ENCODE data around the gene PCDHA11.
"Not testable (repeated sequence)": the region's sequence is repeated elsewhere in the genome, so short reads cannot be mapped to it uniquely, and the experiment has no call there.

The PCDHA11 gene, protein sequence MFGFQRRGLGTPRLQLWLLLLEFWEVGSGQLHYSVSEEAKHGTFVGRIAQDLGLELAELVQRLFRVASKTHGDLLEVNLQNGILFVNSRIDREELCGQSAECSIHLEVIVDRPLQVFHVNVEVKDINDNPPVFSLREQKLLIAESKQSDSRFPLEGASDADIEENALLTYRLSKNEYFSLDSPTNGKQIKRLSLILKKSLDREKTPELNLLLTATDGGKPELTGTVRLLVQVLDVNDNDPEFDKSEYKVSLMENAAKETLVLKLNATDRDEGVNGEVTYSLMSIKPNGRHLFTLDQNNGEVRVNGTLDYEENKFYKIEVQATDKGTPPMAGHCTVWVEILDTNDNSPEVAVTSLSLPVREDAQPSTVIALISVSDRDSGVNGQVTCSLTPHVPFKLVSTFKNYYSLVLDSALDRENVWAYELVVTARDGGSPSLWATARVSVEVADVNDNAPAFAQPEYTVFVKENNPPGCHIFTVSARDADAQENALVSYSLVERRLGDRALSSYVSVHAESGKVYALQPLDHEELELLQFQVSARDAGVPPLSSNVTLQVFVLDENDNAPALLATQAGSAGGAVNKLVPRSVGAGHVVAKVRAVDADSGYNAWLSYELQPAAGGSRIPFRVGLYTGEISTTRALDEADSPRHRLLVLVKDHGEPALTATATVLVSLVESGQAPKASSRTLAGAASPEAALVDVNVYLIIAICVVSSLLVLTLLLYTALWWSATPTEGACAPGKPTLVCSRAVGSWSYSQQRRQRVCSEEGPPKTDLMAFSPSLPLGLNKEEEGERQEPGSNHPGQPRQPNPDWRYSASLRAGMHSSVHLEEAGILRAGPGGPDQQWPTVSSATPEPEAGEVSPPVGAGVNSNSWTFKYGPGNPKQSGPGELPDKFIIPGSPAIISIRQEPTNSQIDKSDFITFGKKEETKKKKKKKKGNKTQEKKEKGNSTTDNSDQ

DNA sequence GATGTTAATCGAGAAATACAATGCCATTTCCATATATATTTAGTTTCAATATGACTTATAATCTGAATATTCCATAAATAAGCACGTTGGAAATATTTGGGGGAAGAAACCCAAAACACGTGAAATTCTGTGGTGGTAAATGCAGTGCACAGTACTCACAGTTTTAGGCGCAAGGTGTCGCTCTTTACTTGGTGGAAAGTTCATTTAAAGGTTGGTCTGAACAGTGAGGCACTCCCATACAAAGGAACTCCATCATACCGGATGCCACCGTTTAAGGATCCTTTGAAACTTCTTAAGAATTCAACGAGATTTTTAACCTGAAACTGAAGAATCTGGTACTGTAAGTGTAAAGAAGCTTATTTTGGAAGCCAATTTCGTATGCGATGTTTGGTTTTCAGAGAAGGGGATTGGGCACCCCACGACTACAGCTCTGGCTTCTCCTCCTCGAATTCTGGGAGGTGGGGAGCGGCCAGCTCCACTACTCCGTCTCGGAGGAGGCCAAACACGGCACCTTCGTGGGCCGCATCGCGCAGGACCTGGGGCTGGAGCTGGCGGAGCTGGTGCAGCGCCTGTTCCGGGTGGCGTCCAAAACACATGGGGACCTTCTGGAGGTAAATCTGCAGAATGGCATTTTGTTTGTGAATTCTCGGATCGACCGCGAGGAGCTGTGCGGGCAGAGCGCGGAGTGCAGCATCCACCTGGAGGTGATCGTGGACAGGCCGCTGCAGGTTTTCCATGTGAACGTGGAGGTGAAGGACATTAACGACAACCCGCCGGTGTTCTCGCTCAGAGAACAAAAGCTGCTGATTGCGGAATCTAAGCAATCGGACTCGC, at the start of gene PCDHA11:
PCDHA11 (plus strand) TSS at position 237 of the 834 bp plus-strand sequence; CDS start at position 384, 147 bp downstream.
- DNase-seq: no peak

DNA sequence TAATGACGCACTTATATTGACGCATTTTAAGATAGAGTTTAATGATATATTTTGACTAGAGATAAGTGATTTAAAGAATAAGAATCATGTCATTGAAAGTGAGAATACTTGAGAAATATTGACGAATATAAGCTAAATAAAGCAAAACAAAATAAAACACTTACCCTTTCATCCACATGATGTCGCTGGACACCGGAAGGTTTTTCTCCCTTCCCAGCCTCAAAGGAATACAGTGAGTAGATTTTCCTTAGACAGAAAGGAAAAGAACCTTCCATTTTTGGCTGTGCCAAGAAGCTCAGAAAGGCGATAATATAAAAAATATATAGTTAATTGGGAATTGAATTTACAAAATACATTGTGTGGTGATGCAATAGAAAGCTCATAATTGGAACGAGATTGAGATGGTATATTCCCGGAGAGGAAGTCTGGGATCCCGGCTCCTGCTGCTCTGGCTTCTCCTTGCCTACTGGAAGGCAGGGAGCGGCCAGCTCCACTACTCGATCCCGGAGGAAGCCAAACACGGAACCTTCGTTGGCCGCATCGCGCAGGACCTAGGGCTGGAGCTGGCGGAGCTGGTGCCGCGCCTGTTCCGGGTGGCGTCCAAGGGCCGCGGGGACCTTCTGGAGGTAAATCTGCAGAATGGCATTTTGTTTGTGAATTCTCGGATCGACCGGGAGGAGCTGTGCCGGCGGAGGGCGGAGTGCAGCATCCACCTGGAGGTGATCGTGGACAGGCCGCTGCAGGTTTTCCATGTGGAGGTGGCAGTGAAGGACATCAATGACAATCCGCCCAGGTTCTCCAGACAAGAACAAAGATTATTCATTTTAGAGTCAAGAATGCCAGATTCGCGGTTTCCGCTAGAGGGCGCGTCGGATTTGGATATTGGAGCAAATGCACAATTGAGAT, 47.1 kb upstream of the PCDHA11 start, which contains the start of gene PCDHA5:
PCDHA5 (plus strand) TSS at position 239 of the 906 bp plus-strand sequence.
- DNase-seq: peak in 1 of 2 donors; percentile 27

DNA sequence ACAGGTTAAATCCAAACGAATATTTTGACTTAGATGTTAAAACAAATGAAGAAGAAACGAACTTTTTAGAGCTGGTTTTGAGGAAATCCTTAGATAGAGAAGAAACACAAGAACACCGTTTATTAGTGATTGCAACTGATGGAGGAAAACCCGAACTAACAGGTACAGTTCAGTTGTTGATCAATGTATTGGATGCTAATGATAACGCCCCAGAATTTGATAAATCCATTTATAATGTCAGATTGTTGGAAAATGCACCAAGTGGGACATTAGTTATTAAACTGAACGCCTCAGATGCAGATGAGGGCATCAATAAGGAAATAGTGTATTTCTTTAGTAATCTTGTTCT, 46.5 kb upstream of the PCDHA11 start:
- DNase-seq: no peak

DNA sequence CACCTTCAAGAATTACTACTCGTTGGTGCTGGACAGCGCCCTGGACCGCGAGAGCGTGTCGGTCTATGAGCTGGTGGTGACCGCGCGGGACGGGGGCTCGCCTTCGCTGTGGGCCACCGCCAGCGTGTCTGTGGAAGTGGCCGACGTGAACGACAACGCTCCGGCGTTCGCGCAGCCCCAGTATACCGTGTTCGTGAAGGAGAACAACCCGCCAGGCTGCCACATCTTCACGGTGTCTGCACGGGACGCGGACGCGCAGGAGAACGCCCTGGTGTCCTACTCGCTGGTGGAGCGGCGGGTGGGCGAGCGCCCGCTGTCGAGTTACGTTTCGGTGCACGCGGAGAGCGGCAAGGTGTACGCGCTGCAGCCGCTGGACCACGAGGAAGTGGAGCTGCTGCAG, 45.8 kb upstream of the PCDHA11 start:
- not testable (repeated sequence) for DNase-seq

DNA sequence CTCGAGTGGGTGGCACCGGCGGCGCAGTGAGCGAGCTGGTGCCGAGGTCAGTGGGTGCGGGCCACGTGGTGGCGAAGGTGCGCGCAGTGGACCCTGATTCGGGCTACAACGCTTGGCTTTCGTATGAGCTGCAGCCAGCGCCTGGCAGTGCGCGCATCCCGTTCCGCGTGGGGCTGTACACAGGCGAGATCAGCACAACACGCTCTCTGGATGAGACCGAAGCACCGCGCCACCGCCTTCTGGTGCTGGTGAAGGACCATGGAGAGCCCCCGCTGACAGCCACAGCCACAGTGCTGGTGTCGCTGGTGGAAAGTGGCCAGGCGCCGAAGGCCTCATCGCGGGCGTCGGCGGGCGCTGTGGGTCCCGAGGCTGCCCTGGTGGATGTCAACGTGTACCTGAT, 45.3 kb upstream of the PCDHA11 start:
- no peak for DNase-seq

DNA sequence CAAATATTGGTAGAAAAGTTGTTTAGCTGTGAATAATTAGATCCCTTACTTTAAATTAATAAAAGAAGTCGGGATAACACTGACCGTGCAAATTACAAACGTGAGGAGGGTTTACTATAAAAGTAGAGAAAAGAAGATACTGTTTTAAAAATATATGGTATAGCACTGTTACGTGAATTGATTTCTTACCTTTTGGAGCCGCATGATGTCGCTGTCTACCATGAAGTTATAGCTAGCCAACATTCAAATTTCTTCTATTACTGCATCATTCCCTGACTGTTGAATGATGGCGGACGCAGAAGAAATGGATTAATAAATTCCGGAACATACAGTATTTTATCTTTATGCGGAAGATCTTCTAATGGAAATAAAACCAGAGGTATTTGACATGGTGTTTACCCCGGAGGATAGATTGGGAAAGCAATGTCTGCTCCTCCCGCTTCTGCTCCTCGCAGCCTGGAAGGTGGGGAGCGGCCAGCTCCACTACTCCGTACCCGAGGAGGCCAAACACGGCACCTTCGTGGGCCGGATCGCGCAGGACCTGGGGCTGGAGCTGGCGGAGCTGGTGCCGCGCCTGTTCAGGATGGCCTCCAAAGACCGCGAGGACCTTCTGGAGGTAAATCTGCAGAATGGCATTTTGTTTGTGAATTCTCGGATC, 40.9 kb upstream of the PCDHA11 start, which contains the start of gene PCDHA6:
PCDHA6 (plus strand) TSS at position 257 of the 658 bp plus-strand sequence; CDS start at position 389, 132 bp downstream.
- DNase-seq: no peak

DNA sequence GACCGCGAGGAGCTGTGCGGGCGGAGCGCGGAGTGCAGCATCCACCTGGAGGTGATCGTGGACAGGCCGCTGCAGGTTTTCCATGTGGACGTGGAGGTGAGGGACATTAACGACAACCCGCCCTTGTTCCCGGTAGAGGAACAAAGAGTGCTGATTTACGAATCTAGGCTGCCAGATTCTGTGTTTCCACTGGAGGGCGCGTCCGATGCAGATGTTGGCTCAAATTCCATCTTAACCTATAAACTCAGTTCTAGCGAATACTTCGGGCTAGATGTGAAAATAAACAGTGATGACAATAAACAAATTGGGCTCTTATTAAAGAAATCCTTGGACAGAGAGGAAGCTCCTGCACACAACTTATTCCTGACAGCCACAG, 40.4 kb upstream of the PCDHA11 start:
- DNase-seq: no peak

DNA sequence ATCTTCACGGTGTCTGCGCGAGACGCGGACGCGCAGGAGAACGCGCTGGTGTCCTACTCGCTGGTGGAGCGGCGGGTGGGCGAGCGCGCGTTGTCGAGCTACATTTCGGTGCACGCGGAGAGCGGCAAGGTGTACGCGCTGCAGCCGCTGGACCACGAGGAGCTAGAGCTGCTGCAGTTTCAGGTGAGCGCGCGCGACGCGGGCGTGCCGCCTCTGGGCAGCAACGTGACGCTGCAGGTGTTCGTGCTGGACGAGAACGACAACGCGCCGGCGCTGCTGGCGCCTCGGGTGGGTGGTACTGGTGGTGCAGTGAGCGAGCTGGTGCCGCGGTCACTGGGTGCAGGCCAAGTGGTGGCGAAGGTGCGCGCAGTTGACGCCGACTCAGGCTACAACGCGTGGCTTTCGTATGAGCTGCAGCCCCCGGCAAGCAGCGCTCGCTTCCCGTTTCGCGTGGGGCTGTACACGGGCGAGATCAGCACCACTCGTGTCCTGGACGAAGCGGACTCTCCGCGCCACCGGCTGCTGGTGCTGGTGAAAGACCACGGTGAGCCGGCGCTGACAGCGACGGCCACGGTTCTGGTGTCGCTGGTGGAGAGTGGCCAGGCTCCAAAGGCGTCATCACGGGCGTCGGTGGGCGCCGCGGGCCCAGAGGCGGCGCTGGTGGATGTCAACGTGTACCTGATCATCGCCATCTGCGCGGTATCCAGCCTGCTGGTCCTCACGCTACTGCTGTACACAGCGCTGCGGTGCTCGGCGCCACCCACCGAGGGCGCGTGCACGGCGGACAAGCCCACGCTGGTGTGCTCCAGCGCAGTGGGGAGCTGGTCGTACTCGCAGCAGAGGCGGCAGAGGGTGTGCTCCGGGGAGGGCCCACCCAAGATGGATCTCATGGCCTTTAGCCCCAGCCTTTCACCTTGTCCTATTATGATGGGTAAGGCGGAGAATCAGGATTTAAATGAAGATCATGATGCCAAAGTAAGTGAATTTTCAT, 39.0 kb upstream of the PCDHA11 start:
- not testable (repeated sequence) for DNase-seq

DNA sequence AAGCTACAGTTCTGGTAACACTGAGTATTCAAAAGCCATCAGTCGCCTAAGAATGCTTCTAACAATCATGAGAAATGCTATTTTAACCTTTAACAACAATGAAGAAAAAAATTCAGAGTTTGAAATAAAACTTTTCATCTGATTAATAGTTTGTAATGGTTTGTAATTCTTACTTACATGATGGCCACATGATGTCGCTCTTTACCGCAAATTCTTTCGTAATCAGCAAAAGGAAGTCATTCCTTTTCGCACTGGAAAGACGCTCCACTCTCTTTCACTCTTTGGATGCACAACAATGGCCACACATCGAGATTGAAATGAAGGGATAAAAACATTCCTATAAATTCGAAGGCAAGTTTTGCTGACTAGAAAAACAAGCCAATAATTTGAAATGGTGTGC, 34.8 kb upstream of the PCDHA11 start, which contains the start of gene PCDHA7:
PCDHA7 (plus strand) TSS at position 277 of the 400 bp plus-strand sequence; CDS start at position 392, 115 bp downstream.
- no peak for DNase-seq

DNA sequence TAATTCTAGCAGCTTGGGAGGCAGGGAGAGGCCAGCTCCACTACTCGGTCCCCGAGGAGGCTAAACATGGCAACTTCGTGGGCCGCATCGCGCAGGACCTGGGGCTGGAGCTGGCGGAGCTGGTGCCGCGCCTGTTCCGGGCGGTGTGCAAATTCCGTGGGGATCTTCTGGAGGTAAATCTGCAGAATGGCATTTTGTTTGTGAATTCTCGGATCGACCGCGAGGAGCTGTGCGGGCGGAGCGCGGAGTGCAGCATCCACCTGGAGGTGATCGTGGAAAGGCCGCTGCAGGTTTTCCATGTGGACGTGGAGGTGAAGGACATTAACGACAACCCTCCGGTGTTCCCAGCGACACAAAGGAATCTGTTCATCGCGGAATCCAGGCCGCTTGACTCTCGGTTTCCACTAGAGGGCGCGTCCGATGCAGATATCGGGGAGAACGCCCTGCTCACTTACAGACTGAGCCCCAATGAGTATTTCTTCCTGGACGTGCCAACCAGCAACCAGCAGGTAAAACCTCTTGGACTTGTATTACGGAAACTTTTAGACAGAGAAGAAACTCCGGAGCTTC, 34.2 kb upstream of the PCDHA11 start:
- not testable (repeated sequence) for DNase-seq

DNA sequence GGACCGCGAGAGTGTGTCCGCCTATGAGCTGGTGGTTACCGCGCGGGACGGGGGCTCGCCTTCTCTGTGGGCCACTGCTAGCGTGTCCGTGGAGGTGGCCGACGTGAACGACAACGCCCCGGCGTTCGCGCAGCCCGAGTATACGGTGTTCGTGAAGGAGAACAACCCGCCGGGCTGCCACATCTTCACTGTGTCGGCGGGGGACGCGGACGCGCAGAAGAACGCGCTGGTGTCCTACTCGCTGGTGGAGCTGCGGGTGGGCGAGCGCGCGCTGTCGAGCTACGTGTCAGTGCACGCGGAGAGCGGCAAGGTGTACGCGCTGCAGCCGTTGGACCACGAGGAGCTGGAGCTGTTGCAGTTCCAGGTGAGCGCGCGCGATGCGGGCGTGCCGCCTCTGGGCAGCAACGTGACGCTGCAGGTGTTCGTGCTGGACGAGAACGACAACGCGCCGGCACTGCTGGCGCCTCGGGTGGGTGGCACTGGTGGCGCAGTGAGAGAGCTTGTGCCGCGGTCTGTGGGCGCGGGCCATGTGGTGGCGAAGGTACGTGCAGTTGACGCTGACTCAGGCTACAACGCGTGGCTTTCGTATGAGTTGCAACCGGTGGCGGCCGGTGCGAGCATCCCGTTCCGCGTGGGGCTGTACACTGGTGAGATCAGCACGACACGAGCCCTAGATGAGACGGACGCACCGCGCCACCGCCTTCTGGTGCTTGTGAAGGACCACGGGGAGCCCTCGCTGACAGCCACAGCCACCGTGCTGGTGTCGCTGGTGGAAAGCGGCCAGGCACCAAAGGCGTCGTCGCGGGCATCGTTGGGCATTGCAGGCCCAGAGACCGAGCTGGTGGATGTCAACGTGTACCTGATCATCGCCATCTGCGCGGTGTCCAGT, 32.9 kb upstream of the PCDHA11 start:
- DNase-seq: no peak

DNA sequence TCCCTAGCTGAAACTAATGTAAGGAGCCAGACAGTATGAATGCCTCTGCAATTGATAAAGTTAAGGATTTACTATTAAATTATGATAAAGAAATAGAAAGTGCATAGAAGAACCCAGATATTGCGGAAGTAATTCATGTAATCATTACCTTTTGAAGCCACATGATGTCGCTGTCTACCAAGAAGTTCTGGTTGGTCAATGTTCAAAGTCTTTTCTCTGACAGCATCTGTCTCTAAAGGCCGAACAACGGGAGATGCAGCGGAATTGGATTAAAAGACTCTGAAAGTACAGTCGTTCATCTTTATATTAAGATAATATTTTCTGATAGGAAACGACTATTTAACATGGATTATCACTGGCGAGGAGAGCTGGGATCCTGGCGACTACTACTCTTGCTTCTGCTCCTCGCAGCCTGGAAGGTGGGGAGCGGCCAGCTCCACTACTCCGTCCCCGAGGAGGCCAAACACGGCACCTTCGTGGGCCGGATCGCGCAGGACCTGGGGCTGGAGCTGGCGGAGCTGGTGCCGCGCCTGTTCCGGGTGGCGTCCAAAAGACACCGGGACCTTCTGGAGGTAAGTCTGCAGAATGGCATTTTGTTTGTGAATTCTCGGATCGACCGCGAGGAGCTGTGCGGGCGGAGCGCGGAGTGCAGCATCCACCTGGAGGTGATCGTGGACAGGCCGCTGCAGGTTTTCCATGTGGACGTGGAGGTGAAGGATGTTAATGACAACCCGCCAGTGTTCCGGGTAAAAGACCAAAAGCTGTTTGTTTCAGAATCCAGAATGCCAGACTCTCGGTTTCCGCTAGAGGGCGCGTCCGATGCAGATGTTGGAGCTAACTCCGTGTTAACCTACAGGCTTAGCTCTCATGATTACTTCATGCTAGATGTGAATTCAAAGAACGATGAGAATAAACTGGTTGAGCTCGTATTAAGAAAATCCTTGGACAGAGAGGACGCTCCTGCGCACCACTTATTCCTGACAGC, 27.5 kb upstream of the PCDHA11 start, which contains the start of gene PCDHA8:
PCDHA8 (plus strand) TSS at position 210 of the 985 bp plus-strand sequence; CDS start at position 345, 135 bp downstream.
- DNase-seq: no peak

DNA sequence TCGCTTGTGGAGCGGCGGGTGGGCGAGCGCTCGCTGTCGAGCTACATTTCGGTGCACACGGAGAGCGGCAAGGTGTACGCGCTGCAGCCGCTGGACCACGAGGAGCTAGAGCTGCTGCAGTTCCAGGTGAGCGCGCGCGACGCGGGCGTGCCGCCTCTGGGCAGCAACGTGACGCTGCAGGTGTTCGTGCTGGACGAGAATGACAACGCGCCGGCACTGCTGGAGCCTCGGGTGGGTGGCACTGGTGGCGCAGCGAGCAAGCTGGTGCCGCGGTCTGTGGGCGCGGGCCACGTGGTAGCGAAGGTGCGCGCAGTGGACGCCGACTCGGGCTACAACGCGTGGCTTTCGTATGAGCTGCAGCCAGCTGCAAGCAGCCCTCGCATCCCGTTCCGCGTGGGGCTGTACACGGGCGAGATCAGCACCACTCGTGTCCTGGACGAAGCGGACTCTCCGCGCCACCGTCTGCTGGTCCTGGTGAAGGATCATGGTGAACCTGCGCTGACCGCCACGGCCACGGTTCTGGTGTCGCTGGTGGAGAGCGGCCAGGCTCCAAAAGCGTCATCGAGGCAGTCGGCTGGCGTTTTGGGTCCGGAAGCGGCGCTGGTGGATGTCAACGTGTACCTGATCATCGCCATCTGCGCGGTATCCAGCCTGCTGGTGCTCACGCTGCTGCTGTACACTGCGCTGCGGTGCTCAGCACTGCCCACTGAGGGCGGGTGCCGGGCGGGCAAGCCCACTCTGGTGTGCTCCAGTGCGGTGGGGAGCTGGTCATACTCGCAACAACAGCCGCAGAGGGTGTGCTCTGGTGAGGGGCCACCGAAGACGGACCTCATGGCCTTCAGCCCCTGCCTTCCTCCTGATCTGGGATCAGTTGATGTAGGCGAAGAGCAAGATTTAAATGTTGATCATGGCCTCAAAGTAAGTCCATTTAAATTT, 25.7 kb upstream of the PCDHA11 start:
- DNase-seq: no peak

DNA sequence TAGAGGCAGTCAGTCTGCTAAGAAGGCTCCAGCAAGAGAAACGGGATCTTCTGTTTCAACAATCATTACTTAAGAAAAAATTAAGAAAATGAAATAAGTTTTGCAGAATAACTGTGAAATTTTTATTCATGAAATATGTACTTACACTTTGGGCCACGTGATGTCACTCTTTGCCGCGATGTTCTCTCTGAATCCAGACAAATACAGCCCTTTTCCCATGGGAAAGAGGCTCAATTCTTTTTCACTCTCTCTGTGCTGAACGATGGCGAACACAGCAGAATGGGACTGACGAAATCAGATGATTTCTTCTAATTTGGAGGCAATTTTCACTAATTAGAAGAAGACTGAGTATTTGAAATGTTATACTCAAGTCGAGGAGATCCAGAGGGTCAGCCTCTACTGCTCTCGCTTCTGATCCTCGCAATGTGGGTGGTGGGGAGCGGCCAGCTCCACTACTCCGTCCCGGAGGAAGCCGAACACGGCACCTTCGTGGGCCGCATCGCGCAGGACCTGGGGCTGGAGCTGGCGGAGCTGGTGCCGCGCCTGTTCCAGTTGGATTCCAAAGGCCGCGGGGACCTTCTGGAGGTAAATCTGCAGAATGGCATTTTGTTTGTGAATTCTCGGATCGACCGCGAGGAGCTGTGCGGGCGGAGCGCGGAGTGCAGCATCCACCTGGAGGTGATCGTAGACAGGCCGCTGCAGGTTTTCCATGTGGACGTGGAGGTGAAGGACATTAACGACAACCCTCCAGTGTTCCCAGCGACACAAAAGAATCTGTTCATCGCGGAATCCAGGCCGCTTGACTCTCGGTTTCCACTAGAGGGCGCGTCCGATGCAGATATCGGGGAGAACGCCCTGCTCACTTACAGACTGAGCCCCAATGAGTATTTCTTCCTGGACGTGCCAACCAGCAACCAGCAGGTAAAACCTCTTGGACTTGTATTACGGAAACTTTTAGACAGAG, 20.3 kb upstream of the PCDHA11 start, which contains the start of gene PCDHA9:
PCDHA9 (plus strand) TSS at position 244 of the 964 bp plus-strand sequence; CDS start at position 358, 114 bp downstream.
- DNase-seq: not testable (repeated sequence)

All from inflammatory macrophage treated with lipopolysaccharide for 1 hour (primary cell).